Medulla oblongata (tissue), 1 donor: ENCODE results near the gene RFX6.

Experiments used
- DNase-seq: peaks from one replicate; pipeline ENCODE4 v3.0.0-alpha.2; 2015; ENCODE audit errors: extremely low spot score

Gene RFX6

DNA sequence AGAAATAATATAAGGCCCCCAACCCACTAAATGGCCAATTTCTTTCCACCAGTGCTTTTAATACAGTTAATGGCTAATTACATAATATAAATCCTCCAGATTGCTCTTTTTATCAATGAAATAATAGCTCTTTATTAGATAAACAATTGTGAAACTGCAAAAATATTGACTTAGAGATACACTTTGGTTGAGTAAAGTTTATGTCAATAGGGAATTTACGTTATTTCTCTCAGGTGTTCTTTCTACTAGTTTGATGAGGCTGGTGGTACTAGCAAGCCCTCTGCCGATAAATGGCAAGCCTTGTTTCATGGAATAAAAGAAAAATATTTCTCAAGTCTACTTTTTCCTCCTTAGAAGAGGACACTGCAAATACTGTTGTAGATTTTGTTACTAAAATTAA, 18.9 kb downstream of the RFX6 start:
- DNase-seq, result no peak

GRCh38 chr6:116902634-116903033, 25.6 kb downstream of the RFX6 start:
- no peak for DNase-seq

DNA sequence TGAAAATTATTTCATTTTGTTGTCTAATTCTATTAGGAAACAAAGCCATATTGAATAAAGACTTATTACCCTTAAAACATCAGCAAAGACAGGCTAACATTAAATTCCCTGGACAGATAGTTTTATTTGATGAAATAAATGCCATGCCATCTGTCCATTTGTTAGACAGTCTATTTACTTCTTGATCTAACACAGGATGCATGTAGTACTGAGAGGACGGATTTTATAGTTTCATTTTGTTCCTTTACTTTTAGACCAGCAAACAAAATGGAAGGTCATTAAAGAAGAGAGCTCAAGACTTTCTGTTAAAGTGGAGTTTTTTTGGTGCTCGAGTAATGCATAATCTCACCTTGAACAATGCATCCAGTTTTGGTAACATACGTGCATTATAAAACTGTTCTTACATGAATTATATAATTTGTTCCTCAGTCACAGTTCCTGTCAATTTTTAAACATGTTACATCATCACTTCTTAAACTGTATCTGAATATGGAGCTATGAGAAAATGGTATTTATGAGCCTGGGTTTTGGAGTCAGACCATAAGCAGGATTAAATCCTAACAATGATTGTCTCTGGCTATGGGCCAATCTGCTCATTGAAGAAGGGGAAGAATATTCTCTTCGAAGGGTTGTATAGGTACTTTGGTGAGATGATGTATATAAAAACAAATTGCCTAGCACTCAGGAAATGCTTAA, 46.0 kb downstream of the RFX6 start:
- DNase-seq, result no peak

- DNase-seq, result no peak
Observed at GRCh38 chr6:116924245-116924644, 47.2 kb downstream of the RFX6 start.

DNA sequence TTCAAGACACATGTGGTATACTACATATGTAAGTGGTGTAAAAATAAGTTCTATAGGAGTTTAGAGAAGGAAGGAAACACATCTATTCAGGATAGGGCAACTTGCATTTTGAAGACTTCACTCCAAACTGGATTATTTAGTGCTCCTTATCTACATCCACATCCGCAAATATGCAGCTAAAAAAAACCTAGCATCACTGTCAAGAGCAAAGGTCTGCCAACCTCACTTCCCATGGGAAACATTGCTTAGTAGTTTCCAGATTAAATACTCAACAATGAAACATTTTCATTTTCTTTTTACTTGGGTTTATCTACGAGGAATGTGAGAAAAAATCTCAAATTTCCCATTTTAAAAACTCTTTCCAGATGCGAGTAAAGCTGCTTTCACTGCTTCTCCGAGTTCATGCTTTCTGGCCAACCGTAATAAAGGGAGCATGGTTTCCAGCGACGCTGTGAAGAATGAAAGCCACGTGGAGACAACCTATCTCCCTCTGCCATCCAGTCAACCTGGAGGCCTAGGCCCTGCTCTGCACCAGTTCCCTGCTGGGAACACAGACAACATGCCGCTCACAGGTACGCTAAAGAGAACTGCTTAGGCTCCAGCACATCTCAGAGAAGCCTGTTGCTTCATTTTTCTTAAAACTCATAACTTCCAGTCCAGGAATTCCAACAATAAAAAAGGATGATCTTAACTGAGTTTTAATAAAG, 48.2 kb downstream of the RFX6 start:
- DNase-seq, result no peak

DNA sequence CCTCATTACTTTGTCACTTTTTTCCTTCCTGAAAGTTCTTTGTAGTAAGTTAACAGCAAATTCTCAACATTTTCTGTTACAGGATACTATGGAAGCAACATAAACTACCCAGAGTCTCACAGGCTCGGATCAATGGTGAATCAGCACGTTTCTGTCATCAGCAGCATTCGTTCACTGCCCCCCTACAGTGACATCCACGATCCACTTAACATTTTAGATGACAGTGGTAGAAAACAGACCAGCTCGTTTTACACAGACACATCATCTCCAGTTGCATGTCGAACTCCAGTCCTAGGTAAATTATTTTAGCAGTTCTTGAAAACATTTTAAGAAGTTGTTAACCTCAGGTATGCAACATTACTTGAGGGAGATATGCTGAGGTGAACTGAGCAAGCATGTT, 51.6 kb downstream of the RFX6 start:
- DNase-seq, result no peak

DNA sequence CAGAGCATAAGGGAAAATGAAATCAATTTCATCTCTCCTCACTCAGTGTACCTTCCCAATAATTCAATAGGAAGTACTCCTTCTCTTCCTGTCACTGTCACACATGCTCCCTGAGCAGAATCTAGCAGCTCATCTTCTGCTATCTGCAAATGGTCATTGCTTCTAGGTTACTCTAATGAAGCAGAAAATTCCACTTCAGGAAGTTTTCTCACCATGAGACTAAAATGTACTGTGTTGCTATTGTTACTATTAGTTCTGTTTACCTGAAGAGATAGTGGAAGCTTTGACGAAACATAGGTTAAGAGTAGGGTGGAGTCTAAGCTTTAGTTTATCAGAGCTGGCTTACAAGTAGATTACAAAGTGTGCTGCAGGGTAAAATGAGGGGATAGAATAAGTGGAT, 52.8 kb downstream of the RFX6 start:
- DNase-seq, result no peak

- DNase-seq, result no peak
Observed at GRCh38 chr6:116931456-116931855, 54.4 kb downstream of the RFX6 start.

DNA sequence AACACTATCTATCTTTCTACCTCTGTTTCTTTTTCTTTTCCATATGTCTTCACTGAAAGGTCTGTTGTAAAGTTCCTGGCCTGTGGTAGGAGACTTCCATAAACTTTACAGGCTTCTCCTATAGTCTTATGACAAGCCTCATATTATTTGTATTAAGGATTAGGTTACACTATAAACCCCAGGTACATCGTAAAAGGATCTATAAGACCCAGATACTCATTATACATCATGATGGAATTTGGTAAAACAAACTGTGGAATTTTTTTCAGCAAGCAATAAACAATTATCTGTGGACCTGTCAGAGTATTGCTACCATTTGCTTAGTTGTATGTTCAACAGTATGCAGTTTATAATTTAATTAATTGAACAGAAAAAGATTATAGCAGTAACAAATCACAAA, 55.5 kb downstream of the RFX6 start:
- no peak for DNase-seq

GRCh38 chr6:116933485-116933884, 56.4 kb downstream of the RFX6 start:
- DNase-seq, result no peak

DNA sequence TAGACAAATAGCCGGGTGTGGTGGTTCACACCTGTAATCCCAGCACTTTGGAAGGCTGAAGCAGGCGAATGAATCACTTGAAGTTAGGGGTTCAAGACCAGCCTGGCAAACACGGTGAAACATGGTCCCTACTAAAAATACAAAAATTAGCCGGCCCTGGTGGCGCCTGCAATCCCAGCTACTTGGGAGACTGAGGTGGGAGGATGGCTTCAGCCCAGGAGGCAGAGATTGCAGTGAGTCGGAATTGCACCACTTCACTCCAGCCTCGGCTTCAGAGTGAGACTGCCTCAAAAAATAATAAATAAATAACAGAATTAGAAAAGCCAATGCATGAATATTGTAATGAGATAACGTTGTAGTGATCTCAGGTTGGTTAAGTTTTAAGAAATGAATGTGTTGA, 61.3 kb downstream of the RFX6 start:
- DNase-seq, result no peak

- no peak for DNase-seq
Observed at GRCh38 chr6:116941727-116942126, 64.7 kb downstream of the RFX6 start.

- no peak for DNase-seq
Observed at GRCh38 chr6:116945809-116946208, 68.8 kb downstream of the RFX6 start.

- DNase-seq, result no peak
Observed at GRCh38 chr6:116948533-116949304, 71.7 kb downstream of the RFX6 start.

DNA sequence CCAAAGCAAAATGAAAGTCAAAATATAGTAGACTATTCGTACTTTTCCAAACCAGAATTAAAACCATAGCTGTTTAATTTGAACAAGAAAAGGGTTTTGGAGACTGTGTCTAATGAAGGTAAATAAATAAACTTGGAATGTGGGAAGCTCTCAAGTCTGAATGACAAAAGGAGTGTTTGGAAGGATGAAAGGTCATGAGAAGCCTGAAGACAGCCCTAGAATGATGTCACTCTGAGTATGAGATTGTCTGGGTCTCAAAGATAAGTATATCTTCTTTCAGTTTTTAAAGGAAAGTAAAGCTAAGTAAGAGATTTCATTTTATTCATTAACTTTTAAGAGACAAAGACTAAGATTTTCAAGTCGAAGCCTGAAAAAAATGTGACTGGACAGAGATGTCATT, 72.9 kb downstream of the RFX6 start:
- no peak for DNase-seq

GRCh38 chr6:116954335-116954734, 77.3 kb downstream of the RFX6 start:
- DNase-seq, result no peak

- no peak for DNase-seq
Observed at GRCh38 chr6:116954938-116955337, 77.9 kb downstream of the RFX6 start.

- no peak for DNase-seq
Observed at GRCh38 chr6:116955773-116956172, 78.7 kb downstream of the RFX6 start.

DNA sequence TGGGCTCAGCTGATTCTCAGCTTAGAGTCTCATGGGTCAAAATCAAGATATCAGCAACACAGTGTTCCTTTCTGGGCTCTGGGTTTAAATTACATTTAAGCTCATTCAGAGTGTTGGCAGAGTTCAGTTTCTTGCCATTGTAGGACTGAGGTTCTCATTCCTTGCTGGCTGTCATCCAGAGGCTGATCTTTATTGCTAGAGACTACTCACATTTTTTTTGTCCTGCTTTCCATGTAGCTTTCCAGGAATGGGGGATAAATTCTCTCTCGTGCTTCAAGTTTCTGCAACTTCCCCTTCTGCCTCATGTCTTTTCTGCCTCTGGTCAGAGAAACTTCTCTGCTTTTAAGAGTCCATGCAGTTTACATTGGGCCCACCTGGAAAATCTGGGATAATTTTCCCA, 86.9 kb downstream of the RFX6 start:
- DNase-seq, result no peak

DNA sequence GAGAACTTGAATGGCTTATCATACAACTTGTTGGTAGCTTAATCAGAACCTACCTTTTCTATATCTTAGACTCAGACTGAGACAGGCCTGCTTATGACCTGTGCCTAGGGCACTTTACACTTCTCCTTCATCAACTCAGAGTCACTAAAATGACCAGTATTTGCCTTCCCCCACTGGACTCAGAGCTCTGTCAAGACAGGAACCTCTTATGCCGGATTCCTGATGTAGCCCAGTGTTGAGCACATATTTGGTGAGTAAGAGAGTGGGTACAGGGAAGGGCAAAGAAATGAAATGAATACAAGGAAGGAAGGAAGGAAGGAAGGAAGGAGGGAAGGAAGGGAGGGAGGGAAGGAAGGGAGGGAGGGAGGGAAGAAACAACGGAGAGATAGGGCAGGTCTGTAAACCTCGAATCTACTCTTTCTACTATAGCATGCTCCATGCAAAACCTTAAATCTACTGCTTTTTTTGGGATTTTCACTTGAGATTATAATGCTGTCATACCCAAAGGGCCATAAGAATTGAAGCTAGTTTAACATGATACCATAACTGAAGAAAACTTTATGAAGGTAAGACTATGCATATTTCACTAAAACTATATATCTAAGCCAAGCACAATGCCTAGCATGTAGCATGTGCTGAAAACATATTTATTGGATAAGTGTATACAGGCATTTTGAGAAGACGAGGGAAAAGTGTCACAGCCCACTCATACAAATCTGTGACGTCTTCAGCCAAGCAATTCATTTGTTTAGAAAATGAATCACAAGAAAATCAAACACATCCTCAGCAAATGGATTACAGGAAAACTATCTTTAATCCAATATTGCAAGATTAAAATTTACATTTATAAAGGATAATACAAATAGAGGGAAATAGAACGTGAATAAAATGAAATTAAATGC, 89.9 kb downstream of the RFX6 start:
- no peak for DNase-seq

- DNase-seq, result peak; percentile 67
Observed at GRCh38 chr6:116969211-116969863, 92.3 kb downstream of the RFX6 start.
